NOMO-1 (cell line): ENCODE results near the gene TSC2.

Experiments
- DNase-seq, 2 experiments: peaks; one replicate each; lab custom pipeline; 2025; ENCODE audit not compliant: unreplicated experiment in 2 of 2; lab: John Stamatoyannopoulos, UW

Gene TSC2

GRCh38 chr16:2047330-2048115, at the start of gene TSC2, which contains the start of gene NTHL1:
TSS of gene TSC2 (plus strand) at chr16:2047985. CDS start at chr16:2048616, 631 bp downstream.
TSS of gene NTHL1 (minus strand) at chr16:2047834. CDS start at chr16:2047823, 11 bp downstream.
- peak; percentile 95 for DNase-seq

DNA sequence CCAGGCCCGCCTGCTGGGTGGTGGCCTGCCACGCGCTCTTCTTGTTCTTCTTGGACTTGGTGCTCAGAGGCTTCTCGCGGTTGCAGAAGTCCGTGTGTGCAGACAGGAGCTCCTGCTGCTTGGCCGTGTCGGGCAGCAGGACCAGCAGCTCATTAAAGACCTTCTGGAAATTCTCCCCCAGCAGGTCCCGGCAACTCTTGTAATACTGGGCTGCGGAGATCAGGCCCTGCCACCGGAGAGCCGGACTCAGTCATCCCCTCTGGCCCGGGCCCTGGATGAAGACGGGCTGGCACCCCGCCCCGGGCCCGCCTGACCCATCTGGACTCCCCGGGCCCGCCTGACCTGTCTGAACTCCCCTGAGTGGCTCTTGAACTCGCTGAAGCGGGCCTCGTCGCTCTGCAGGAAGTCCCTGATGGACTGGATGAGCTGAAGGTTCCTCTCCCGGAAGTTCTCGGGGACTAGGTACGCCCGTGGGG, 49.4 kb upstream of the TSC2 start:
- no peak for DNase-seq

- no peak for DNase-seq
These were observed 48.7 kb upstream of the TSC2 start for GRCh38 chr16:1998852-1999801.

DNA sequence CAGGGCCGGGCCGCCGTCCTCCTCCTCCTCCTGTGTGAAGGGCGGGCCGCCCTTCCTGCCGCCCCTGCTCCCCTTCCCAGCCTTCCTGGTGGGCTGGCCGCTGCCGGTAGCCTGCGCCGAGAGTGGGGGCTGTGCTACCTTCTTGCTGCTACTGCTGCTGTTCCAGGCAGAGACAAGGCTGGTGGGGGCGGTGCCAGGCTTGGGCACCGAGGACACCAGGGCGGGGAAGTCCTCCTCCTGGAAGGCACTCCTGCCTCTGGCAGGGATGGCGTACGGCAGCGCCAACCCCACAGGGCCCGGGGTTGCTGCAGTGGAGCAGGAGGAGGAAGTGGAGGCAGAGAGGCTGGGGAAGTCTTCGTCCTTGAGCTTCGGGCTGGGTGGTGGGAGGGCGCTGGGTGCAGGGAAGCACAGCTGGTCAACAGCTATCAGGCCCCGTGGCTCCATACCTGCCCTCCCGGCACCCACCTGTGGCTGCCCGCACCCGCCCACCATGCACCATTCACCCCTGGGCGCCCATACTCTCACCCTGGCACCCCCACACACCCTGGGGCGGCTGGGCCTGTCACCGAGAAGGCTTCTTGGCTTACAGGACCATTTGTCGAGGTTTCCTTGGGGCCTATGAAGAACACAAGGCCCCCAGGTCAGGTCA, 47.8 kb upstream of the TSC2 start:
- DNase-seq: no peak

DNA sequence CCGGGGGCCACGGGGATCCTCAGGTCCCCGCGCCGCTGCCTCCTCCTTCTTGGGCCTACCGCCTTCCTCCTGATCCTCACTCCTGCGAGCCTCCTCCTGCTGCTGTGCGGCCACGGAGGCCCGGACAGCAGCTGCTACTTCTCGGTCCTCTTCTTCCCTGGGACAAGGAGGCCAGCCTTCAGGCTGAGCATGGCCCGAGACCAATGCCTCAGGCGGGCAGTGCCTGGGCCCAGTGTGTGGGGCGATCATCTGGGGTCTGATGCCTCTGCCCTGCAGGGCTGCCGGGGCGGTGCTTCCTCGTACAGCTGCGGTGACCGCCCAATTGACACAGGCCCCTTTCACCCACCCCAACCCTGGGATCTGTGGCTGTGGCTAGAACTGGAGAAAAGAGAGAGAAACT, 46.8 kb upstream of the TSC2 start:
- DNase-seq: no peak

DNA sequence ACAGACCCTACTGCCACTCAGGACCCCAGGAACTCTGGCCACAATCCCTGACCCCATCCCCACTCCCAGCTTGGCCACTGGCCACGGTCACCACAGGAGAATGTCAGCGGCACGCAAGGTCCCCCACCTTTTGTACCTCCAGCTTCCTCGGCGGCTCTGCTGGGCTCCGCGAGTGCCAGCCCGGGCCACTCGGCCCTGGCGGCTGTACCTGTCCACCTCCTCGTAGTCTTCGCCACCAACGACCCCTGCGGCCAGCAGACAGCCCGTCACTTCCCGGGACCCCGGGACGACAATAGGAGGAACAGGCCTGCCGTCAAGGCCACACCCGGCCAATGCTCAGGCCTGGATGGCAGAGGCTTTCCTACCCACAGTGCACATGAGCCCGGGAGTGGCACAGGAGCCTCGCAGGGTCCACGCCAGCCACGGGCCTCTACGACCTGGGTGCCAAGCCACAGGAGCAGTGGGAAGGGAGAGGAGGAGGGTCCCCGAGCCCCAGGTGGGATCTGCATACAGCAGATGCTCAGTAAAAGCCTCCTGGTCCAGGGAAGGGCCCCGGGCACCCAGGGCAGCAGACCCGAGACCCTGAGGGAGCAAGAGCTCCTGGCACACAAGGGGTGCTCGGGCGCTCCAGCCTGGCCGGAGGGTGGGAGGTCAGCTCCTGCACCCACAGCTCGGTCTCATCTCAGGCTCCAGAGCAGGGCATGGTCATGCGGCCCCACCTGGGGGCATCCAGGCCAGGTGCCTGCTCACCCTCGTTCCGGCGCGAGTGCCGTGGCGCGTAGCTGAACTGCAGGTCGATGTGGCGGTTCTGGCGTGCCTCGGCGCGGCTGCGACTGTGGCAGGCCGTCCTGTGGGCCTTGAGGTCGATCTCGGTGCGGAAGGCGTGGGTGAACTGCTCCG, 46.1 kb upstream of the TSC2 start:
- DNase-seq: no peak

- DNase-seq: no peak
These were observed 45.2 kb upstream of the TSC2 start for GRCh38 chr16:2002406-2003230.

GRCh38 chr16:2003231-2003826, 44.5 kb upstream of the TSC2 start:
- DNase-seq: no peak

- peak; percentile 77 to 83 for DNase-seq
These were observed 43.8 kb upstream of the TSC2 start for GRCh38 chr16:2003827-2004641.

- DNase-seq: no peak
These were observed 42.8 kb upstream of the TSC2 start for GRCh38 chr16:2004795-2005517.

DNA sequence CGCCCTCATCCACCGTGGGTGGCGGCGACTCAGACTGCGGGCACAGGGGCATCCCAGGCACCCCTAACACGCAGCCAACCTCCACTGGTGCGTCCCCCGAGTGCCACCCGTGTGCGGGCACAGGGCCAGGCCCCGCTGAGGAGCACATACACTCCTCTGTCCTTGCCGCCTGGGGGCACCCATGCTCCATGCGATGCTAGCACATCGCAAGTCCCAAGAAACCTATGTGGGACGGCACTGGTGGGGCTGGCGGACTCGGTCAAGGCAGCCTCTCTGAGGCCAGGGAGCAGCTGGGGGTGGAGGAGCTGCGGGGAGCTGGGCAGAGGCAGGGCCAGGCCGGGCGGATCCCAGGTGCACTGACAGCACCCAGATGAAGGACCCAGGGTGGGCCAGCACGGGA, 42.1 kb upstream of the TSC2 start:
- no peak for DNase-seq

DNA sequence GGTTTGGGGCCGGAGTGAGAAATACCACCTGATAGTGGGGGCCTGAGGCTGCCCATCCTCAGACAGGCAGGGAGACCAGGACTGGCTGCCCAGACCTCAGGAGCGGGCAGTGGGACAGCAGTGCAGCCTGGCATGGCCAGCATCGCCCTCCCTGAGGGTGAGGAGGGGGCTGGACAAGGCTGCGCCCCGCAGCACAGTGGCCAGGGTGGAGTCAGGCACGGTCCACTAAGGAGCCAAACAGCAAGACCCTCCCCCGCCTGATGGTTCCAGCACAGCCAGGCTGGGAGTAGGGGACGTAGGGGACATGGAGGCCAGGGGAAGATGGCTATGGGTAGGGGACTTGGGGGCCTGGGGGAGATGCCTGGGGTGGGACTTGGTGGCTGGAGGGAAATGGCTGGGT, 41.5 kb upstream of the TSC2 start:
- no peak for DNase-seq

GRCh38 chr16:2007081-2007836, 40.5 kb upstream of the TSC2 start:
- DNase-seq: no peak

GRCh38 chr16:2008009-2008526, 39.7 kb upstream of the TSC2 start:
- peak; percentile 16 to 27 for DNase-seq

DNA sequence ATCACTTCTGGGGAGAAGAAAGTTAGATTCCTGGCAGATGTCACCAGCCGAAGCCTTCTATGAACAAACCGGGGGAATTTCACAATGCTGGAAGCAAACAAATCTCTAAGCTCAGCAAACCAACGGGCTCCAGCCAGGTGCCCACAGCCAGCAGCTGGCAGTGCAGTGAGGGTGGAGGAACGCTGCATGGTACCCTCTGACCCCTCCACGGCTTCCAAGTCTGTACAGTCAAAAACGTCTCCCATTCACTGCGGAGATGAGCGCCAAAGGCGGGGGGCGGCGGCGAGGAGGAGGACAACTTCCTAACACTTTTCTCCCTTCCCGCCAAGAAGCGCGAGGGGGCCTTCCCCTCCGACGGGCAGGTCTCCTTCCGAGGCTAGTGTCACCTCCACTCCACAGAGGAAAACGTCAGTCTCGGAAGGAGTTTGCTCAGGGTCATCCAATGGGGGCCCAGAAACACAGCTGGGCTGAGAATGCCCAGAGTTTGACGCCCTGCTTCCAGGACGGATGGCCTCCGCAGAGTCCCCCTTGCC, 39.1 kb upstream of the TSC2 start:
- peak; percentile 24 to 41 for DNase-seq

- DNase-seq: no peak
These were observed 38.5 kb upstream of the TSC2 start for GRCh38 chr16:2009164-2009711.
